ENCODE results near the gene IFI30.
A peak's percentile ranks its signal among the peaks of the same experiment; 100 is the strongest.
"Not testable (repeated sequence)": the region's sequence is repeated elsewhere in the genome, so short reads cannot be mapped to it uniquely, and the experiment has no call there.

Gene IFI30

DNA sequence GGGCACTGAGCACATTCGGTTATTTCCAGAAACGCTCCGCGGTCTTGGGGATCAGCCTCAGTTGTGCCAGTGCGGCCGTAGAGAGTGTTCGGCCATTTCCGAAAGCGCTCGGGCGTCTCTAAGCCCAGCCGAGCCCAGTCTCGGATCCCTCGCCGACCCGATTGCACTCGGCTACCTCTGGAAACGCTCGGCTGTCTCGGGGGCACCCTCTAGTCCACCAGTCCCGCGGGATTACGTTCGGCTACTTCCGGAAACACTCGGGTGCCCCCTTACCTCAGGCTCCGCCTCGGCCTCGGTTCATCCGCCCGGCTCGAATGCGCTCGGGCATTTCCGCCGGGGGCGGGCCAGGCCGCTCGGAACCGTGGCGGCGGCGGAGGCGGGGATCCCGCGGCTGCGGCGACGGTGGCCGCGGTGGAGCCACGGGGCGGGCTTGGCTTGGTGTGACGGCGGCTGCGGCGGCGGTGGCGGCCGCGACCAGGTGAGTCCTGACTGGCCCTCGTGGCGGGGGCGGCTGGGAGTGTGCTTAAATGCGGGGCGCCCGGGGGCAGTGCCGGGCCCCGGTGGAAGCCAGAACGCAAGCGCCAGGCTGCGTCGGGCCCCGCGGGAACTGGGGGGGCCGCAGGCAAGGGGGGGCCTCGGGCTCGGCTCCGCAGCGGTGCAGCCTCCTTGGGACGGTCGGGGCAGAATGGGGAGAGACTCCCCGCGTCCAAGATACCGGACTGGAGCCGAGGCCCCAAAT lies 20.6 kb upstream of the IFI30 start, which contains the start of gene PIK3R2:
PIK3R2 (plus strand) TSS at position 347 of the 739 bp plus-strand sequence. CDS start 2,717 bp downstream, outside the sequence.
- peak; percentile 96 for DNase-seq (ENCODE audit: low read depth)

DNA sequence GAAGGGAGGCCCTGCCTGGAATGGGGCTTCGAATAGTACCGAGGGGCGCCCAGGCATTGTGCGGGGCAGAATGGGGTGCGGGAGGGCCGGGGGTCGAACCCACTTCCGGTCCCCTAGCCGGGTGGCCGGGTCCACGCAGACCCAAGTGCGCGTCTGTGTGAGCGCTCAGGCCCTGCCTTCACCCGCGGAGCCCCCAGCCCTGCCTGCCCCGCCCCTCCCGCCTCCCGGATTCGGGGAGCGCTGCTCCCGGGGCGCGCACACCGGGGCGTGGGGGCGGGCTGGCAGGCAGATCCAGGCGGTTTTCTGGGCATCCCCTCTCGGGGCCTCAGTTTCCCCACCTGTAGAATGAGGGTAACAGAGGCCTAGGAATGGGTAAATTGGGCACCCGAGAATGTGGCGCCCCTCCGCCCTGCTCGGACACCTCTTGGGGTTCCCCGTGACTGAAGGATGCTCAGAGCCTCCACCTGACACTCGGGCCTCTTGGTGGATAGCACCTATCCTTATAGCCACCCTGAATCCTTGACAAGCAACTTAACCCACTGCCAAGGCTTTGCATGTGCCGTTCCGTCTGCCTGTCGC lies 20.0 kb upstream of the IFI30 start:
- DNase-seq (ENCODE audit: low read depth): no peak

DNA sequence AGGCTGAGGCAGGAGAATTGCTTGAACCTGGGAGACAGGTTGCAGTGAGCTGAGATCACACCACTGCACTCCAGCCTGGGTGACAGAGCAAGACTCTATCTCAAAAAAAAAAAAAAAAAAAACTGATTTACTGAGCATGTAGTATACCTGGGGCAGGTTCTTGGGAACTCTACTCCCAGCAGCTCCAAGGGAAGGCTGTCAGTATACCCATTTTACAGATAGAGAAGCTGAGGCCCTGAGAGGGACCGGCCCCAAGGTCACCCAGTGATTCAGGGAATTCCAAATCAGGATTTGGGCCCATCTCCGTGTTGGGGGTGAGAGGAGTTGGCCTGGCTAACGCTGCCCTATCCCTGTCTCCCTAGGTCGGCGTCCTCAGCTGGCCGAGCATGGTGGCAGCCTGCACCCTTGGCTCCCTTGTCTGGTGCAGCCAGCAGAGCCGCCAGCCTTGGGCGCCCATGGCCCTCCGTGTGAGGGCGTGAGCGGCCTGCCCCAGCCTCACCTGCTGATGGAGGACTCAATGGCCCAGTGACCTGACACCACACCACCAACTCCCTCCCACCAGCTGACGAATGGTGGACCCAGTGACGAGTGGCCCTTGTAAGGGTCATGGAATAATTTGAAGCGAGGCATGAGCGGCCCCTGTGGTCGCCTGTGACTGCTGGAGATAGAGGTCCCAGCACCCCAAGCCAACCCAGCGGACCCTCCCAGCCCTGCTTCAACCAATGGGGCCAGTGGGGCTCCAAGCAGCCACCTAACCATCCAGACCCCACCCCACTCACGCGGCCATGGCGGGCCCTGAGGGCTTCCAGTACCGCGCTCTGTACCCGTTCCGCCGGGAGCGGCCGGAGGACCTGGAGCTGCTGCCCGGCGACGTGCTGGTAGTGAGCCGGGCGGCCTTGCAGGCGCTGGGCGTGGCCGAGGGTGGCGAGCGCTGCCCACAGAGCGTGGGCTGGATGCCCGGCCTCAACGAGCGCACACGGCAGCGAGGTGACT lies 18.2 kb upstream of the IFI30 start:
- DNase-seq (ENCODE audit: low read depth): no peak

- DNase-seq (ENCODE audit: low read depth): no peak
Measured at GRCh38 chr19:18156268-18156667, 17.3 kb upstream of the IFI30 start.

GRCh38 chr19:18156841-18157464 lies 16.7 kb upstream of the IFI30 start:
- DNase-seq (ENCODE audit: low read depth): peak; percentile 92

DNA sequence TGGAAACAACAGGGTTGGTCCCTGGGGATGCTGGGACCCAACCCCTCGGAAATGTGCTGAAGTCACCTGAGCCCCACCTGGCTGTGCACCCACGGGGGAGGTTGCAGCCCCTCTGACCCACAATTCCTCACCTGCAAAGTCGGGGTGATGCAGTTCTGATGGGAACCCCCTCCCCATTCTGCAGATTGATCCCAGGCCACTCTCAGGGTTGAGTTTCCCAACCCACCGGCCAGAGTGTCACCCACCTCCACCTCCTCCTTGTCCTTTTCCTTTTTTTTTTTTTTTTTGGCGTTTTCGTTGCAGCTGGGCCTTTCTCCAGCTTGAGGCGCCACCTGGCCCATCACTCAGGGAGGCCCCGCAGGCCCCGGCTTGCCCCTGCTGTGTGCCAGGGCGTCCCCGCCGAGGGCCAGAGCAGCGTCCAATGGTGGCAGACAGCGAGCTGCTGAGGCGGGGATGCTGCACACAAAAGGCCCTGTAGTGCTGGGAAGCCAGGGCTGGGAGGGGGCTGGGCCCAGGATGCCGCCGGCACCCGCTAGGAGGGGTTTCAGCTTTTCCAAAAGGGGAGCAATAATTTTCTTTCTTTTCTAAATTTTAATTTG lies 16.0 kb upstream of the IFI30 start:
- DNase-seq (ENCODE audit: low read depth): no peak

GRCh38 chr19:18158467-18158866 lies 15.1 kb upstream of the IFI30 start:
- DNase-seq (ENCODE audit: low read depth): no peak

DNA sequence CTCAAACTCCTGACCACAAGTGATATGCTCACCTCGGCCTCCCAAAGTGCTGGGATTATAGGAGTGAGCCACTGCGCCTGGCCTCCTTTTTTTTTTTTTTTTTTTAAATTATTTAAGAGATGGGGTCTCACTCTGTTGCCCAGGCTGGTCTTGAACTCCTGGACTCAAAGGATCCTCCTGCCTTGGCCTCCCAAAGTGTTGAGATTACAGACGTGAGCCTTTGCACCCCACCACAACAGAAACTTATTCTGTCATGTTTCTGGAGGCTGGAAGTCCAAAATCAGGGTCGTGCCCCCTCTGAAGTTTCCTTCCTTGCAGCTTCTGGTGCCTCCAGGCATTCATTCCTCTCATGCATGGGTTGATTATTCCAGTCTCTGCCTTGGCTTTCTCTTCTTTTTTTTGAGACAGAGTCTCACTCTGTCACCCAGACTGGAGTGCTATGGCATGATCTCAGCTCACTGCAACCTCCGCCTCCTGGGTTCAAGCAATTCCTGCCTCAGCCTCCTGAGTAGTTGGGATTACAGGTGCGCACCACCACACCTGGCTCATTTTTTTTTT lies 14.5 kb upstream of the IFI30 start:
- not testable (repeated sequence) for DNase-seq (ENCODE audit: low read depth)

DNA sequence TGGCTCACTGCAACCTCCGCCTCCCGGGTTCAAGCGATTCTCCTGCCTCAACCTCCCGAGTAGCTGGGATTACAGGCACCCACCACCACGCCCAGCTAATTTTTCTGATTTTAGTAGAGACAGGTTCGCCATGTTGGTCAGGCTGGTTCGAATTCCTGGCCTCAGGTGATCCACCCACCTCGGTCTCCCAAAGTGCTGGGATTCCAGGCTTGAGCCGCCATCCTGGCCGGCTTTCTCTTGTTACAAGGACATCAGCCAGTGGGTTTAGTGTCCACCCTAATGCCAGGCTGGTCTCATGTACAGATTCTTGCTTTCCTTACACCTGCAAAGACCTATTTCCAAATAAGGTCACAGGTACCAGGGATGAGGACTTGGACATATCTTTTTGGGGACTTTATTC lies 13.8 kb upstream of the IFI30 start:
- no peak for DNase-seq (ENCODE audit: low read depth)

GRCh38 chr19:18160493-18160970 lies 13.1 kb upstream of the IFI30 start:
- no peak for DNase-seq (ENCODE audit: low read depth)

DNA sequence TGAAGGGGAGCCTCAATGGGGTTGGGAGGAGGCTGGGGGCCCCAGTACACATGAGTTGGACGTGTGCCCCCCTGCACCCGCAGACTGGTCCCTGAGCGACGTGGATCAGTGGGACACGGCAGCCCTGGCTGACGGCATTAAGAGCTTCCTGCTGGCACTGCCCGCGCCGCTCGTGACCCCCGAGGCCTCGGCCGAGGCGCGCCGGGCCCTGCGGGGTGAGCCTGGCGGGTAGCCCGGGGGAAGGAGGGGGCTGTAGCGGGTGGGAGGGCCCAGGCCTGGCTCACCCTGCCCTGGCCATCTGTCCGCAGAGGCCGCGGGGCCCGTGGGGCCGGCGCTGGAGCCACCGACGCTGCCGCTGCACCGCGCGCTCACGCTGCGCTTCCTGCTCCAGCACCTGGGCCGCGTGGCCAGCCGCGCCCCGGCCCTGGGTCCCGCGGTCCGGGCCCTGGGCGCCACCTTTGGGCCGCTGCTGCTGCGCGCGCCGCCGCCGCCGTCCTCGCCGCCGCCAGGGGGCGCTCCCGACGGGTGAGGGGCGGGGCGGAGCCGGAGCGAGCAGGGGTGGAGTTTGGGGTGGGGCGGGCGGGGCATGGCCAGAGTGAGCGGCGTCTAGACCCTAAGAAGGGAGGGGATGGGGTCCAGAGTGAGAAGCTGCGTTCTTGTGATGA lies 12.5 kb upstream of the IFI30 start:
- peak; percentile 30 for DNase-seq (ENCODE audit: low read depth)

DNA sequence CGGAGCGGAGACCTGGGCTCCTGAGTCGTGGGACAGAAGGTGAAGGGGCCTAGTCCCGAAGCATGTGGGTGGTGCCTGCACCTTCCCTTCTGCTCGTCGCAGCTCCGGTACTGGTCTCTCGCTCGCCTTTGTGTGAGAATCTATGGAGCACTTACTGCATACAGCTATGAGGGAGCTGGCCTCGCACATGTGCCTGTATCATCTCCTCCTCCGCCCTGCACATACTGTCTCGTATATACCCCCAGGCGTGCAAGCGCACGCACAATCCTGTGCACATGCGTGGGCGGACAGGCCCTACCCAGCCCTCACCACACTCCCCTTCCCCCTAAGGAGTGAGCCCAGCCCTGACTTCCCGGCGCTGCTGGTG lies 12.0 kb upstream of the IFI30 start:
- no peak for DNase-seq (ENCODE audit: low read depth)

DNA sequence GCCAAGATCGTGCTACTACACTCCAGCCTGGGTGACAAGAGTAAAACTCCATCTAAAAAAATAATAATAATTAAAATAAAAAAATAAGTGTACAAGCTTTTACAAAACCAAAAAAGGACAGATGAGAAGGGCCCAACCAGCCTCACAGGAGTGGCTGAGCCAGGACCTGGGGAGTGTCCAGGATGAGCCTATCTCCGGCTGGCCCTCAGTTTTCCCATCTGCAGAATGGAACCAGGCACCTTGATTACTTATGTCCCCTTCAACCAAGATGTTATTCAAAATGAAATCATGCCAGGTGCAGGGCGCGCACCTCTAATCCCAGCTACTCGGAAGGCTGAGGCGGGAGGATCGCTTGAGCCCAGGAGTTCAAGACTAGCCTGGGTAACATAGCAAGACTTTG lies 9.5 kb upstream of the IFI30 start:
- no peak for DNase-seq (ENCODE audit: low read depth)

DNA sequence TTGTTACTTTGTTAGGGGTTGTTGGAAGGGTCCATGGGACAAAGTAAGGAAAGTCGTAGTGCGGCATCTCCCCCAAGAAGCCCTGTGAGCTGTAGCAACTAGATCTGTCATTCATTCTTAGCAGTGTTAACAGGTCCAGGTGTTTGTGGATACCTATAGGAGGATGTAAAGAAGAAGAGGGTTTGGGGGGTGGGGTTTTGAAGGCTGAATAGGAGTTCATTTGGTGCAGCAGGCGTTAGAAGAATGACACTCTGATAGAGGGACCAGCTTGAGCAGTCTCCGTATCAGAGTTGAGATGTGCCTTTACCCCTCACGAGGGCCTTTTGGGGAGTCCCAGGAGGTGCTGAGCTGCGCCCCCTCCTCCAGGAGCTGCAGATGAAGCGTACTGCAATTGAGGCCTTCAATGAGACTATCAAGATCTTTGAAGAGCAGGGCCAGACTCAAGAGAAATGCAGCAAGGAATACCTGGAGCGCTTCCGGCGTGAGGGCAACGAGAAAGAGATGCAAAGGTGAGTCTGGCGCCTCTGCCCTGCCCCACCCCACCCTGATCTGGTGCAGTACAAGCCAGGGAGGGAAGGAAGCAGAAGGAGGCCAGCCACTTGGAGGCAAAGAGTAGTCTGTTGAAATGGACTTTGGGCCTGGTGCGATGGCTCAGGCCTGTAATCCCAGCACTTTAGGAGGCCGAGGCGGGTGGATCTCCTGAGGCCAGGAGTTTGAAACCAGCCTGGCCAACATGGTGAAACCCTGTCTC lies 7.6 kb upstream of the IFI30 start:
- DNase-seq (ENCODE audit: low read depth): no peak

DNA sequence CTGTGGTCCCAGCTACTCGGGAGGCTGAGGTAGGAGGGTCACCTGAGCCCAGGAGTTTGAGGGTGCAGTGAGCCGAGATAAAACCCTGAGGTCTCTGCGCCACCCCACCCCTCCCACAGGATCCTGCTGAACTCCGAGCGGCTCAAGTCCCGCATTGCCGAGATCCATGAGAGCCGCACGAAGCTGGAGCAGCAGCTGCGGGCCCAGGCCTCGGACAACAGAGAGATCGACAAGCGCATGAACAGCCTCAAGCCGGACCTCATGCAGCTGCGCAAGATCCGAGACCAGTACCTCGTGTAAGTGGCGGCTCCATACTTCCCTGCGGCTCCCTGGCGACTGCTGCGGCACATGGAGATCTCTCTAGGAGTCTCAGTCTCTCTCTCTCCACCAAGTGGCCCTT lies 6.6 kb upstream of the IFI30 start:
- DNase-seq (ENCODE audit: low read depth): no peak

GRCh38 chr19:18167975-18168645 lies 5.5 kb upstream of the IFI30 start:
- DNase-seq (ENCODE audit: low read depth): peak; percentile 27

DNA sequence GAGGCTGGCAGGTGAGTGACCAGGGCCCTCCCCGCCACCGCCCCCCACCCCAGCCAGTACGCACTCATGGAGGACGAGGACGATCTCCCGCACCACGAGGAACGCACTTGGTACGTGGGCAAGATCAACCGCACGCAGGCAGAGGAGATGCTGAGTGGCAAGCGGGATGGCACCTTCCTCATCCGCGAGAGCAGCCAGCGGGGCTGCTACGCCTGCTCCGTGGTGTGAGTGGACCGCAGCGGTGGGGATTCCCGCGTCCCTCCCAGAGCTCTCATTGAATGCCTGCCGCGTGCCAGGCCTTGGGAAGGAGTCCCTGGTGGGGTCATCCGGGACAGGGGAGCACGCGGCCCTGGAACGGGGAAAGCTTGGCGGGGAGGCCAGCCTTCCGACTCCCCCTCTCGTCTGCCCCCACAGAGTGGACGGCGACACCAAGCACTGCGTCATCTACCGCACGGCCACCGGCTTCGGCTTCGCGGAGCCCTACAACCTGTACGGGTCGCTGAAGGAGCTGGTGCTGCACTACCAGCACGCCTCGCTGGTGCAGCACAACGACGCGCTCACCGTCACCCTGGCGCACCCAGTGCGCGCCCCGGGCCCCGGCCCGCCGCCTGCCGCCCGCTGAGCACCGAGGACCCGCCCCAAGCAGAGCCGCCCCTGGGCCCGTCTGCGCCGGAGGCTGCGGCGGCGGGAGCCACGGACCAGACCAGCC lies 4.8 kb upstream of the IFI30 start:
- no peak for DNase-seq (ENCODE audit: low read depth)

GRCh38 chr19:18170714-18171255 lies 2.8 kb upstream of the IFI30 start:
- no peak for DNase-seq (ENCODE audit: low read depth)
